ENCODE measurements around the gene RPS6KB2.

RPS6KB2 gene

GRCh38 chr11:67431346-67432249 lies 3.3 kb downstream of the RPS6KB2 start:
- Histone ChIP-seq H3K27me3 (ENCODE audit: insufficient read depth, low read depth) (no peaks in the 10 kb centered on the region), H3K79me2 (ENCODE audit: insufficient read depth, low read depth) (peaks cover 19% of the 10 kb centered on the region), H3K36me3 (ENCODE audit: insufficient read depth) (no peaks in the 10 kb centered on the region), H3K9ac (no peak overlapping the region), H3K4me3 (IDR thresholded peaks at IDR 0.05; ENCODE audit: insufficient read depth, low read depth, low read length) (no peak overlapping the region), H4K20me1 (ENCODE audit: insufficient read depth) (no peaks in the 10 kb centered on the region), H3K4me1 (ENCODE audit: low read depth, poor library complexity, severe bottlenecking) (peaks cover 8% of the 10 kb centered on the region), H2AFZ (ENCODE audit: low read depth) (no peak overlapping the region), H3K4me2 (no peak overlapping the region), H3K27ac (no peak overlapping the region)
- no peak for TF ChIP-seq CTCF (conservative IDR thresholded peaks at IDR 0.05; ENCODE audit: low read depth, low read length)

GRCh38 chr11:67432655-67433349 lies 4.5 kb downstream of the RPS6KB2 start:
- H3K79me2 ChIP-seq (ENCODE audit: insufficient read depth, low read depth): peaks cover 19% of the 10 kb centered on the region
- no peak overlapping the region for H3K4me2 ChIP-seq
- H3K4me1 ChIP-seq (ENCODE audit: low read depth, poor library complexity, severe bottlenecking): peaks cover 8% of the 10 kb centered on the region
- no peaks in the 10 kb centered on the region for H3K36me3 ChIP-seq (ENCODE audit: insufficient read depth)
- no peak overlapping the region for H3K9ac ChIP-seq
- no peak for TF ChIP-seq CTCF (conservative IDR thresholded peaks at IDR 0.05; ENCODE audit: low read depth, low read length)
- H4K20me1 ChIP-seq (ENCODE audit: insufficient read depth): no peaks in the 10 kb centered on the region
- H3K4me3 ChIP-seq (IDR thresholded peaks at IDR 0.05; ENCODE audit: insufficient read depth, low read depth, low read length): no peak overlapping the region
- H2AFZ ChIP-seq (ENCODE audit: low read depth): no peak overlapping the region
- H3K27ac ChIP-seq: no peak overlapping the region
- H3K27me3 ChIP-seq (ENCODE audit: insufficient read depth, low read depth): no peaks in the 10 kb centered on the region

DNA sequence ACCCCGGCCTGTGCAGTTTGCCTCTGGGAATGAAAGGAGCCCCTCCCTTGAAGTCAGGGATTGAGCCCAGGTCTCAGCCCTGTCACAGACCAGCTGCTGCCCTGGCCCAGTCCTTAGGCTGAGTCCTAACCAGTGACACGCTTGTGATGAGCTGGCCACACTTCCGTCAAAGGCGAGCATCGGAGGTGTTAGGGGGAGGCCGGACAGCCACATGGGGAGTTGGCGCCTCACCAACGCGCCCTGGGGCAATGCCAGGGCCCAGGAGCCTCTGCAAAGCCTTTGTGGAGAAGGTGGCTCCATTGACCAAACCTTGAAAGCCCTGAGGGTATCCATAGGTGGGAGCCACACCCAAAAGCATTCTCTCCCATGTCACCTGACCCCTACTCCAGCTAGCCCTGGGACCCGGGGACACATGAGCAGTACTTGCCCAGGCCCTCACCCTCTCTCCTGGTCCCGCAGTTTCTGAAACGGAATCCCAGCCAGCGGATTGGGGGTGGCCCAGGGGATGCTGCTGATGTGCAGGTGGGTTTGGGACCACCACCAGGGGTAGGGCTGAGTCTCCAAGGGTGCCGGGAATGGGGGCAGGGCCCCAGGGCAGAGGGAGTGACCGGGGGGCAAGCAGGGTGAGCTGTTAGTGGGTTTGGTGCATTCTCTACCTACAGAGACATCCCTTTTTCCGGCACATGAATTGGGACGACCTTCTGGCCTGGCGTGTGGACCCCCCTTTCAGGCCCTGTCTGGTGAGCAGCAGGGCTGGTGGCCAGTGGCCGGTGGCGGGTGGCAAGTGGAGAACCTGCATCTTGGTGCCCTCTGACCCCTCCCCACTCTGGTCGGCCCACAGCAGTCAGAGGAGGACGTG lies 5.5 kb downstream of the RPS6KB2 start:
- Histone ChIP-seq H3K27me3 (ENCODE audit: insufficient read depth, low read depth) (no peaks in the 10 kb centered on the region), H4K20me1 (ENCODE audit: insufficient read depth) (no peaks in the 10 kb centered on the region), H3K4me1 (ENCODE audit: low read depth, poor library complexity, severe bottlenecking) (peaks cover 8% of the 10 kb centered on the region), H2AFZ (ENCODE audit: low read depth) (no peak overlapping the region), H3K36me3 (ENCODE audit: insufficient read depth) (no peaks in the 10 kb centered on the region), H3K4me2 (no peak overlapping the region), H3K9ac (no peak overlapping the region), H3K27ac (no peak overlapping the region), H3K4me3 (IDR thresholded peaks at IDR 0.05; ENCODE audit: insufficient read depth, low read depth, low read length) (no peak overlapping the region), H3K79me2 (ENCODE audit: insufficient read depth, low read depth) (peaks cover 16% of the 10 kb centered on the region)
- TF ChIP-seq CTCF (conservative IDR thresholded peaks at IDR 0.05; ENCODE audit: low read depth, low read length): no peak

GRCh38 chr11:67434395-67434881 lies 6.1 kb downstream of the RPS6KB2 start:
- H4K20me1 ChIP-seq (ENCODE audit: insufficient read depth): no peaks in the 10 kb centered on the region
- H3K9ac ChIP-seq: no peak overlapping the region
- peaks cover 4% of the 10 kb centered on the region for H3K4me1 ChIP-seq (ENCODE audit: low read depth, poor library complexity, severe bottlenecking)
- no peak overlapping the region for H3K4me2 ChIP-seq
- no peak overlapping the region for H2AFZ ChIP-seq (ENCODE audit: low read depth)
- H3K79me2 ChIP-seq (ENCODE audit: insufficient read depth, low read depth): peaks cover 9% of the 10 kb centered on the region
- TF ChIP-seq CTCF (conservative IDR thresholded peaks at IDR 0.05; ENCODE audit: low read depth, low read length): no peak
- no peaks in the 10 kb centered on the region for H3K27me3 ChIP-seq (ENCODE audit: insufficient read depth, low read depth)
- no peak overlapping the region for H3K27ac ChIP-seq
- H3K36me3 ChIP-seq (ENCODE audit: insufficient read depth): no peaks in the 10 kb centered on the region
- H3K4me3 ChIP-seq (IDR thresholded peaks at IDR 0.05; ENCODE audit: insufficient read depth, low read depth, low read length): no peak overlapping the region
